Choroid plexus epithelial cell (primary cell): ENCODE results near the gene ZNF827.

Experiments used
- DNase-seq: peaks from one replicate; pipeline ENCODE4 v3.0.0-alpha.2; 2010; ENCODE audit warnings: low read depth
- H3K4me3 ChIP-seq: 2 replicates; pipeline ENCODE4 v1.5.1; 2011; ENCODE audit warnings: low read depth, mild to moderate bottlenecking, control low read depth, low read length, moderate library complexity
- CTCF ChIP-seq: conservative IDR thresholded peaks from 2 replicates; pipeline ENCODE4 v1.5.1; 2011; ENCODE audit warnings: low read depth, mild to moderate bottlenecking, control low read depth, inconsistent platforms, low read length, moderate library complexity

The ZNF827 gene

GRCh38 chr4:145763399-145763798, 175.2 kb downstream of the ZNF827 start:
- no peak for TF ChIP-seq CTCF
- no peak overlapping the region for H3K4me3 ChIP-seq
- DNase-seq = no peak

- TF ChIP-seq CTCF = no peak
- no peak for DNase-seq
- no peak overlapping the region for H3K4me3 ChIP-seq
Observed at GRCh38 chr4:145762719-145763118, 175.9 kb downstream of the ZNF827 start.

- no peak for TF ChIP-seq CTCF
- H3K4me3 ChIP-seq = no peak overlapping the region
- DNase-seq = no peak
Observed at GRCh38 chr4:145760961-145761929, 177.4 kb downstream of the ZNF827 start.

GRCh38 chr4:145760176-145760575, 178.4 kb downstream of the ZNF827 start:
- H3K4me3 ChIP-seq = no peak overlapping the region
- no peak for TF ChIP-seq CTCF
- DNase-seq = no peak

- no peak overlapping the region for H3K4me3 ChIP-seq
- no peak for TF ChIP-seq CTCF
- DNase-seq = no peak
Observed at GRCh38 chr4:145757188-145757587, 181.4 kb downstream of the ZNF827 start.

GRCh38 chr4:145756244-145756643, 182.4 kb downstream of the ZNF827 start:
- H3K4me3 ChIP-seq = no peak overlapping the region
- DNase-seq = no peak
- no peak for TF ChIP-seq CTCF

GRCh38 chr4:145755802-145756201, 182.8 kb downstream of the ZNF827 start:
- peak; percentile 48 for DNase-seq
- H3K4me3 ChIP-seq = no peak overlapping the region
- TF ChIP-seq CTCF = no peak
